Sigmoid colon (tissue), 4 donors: ENCODE results near the gene NHERF2.
"Not testable (repeated sequence)": the region's sequence is repeated elsewhere in the genome, so short reads cannot be mapped to it uniquely, and the experiment has no call there.

ENCODE experiments used
- CTCF ChIP-seq, 4 experiments: fragments of 450-650 bp in 3 of 4; fragments of 200-600 bp in 1 of 4; IDR thresholded peaks; one replicate each; pipeline ENCODE4 v1.5.1; 2016 to 2019; ENCODE audit warnings: antibody characterized with exemption in 4 of 4, mild to moderate bottlenecking in 3 of 4, moderate library complexity in 2 of 4
- EP300 ChIP-seq, 4 donors: sonication (generic); formaldehyde crosslinking; IDR thresholded peaks; one replicate each; pipeline ENCODE4 v1.6.1; 2017; ENCODE audit warnings: antibody characterized with exemption in 4 of 4
- POLR2A ChIP-seq, 2 donors: fragments of 450-650 bp; IDR thresholded peaks; one replicate each; pipeline ENCODE4 v1.6.1; 2016; ENCODE audit warnings: antibody characterized with exemption in 2 of 2, mild to moderate bottlenecking in 2 of 2, moderate library complexity in 2 of 2

GRCh38 chr16:2033909-2034695 is 7.4 kb downstream of the NHERF2 start:
- not testable (repeated sequence) for TF ChIP-seq EP300, CTCF, POLR2A (IDR thresholded peaks at IDR 0.05)
